GM18951 (cell line): ENCODE data around the gene SPATS2.
"Not testable (repeated sequence)": the region's sequence is repeated elsewhere in the genome, so short reads cannot be mapped to it uniquely, and the experiment has no call there.

Experiments
- POLR2A ChIP-seq: IDR thresholded peaks from 4 replicates; pipeline ENCODE4 v1.6.1; 2011; ENCODE audit warnings: mild to moderate bottlenecking; ENCODE audit not compliant: insufficient read length, insufficient read depth; ENCODE audit errors: extremely low read depth
- in situ Hi-C: fragments of 300-500 bp; cut with MboI; formaldehyde crosslinking; loops from one replicate; pipeline ENCODE4 v1.12.0; 2022; ENCODE audit warnings: low sequenced_read_pairs, mixed read lengths, inconsistent platforms; ENCODE audit not compliant: unreplicated experiment

Gene SPATS2

DNA sequence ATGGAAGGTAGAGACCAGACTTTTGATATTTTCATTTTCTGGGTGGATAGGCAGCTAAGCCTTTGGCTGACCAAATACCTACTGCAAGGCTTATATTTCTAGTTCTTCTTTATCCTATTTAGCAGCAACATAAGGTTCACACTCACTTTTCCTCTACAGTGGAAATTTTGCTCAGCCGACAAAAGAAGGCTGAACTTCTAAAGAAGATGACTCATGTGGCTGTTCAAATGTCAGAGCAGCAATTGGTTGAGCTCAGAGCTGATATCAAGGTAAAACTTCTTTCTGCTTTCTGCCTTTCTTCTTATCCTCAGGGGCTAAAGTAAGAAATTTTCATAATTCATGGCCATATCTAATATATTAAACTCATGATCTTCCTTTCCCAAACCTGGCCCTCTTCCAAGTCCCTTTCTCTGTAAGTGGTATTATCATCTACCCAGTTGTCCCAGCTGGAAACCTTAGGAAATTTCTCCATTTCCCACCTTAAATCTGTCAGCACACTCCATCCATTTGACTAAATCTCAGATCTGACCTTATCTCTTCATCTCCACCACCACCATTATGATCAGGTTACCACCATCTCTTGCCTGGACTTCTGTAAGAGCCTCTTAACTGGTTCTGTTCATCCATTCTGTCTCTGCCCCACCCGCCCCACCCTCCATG lies 151.8 kb downstream of the SPATS2 start:
- in situ Hi-C loops, result loop anchor here (5.0 kb wide), 1 partner anchor 157 kb away; no protein-coding TSS in a partner anchor
- TF ChIP-seq POLR2A, result no peak

DNA sequence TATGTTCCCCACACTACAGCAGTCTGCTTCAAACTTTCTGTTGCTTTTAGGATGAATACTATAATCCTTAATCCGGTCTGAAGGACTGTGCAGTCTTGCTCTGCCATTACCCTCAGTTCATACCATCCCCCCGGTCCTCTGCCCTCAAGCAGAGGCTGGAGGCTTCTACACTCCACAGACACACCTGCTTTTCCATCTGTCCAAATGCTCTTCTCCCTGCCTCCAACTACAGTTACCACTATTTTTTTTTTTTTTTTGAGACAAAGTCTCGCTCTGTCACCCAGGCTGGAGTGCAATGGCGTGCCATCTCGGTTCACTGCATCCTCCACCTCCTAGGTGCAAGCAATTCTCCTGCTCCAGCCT lies 152.3 kb downstream of the SPATS2 start:
- in situ Hi-C loops, result loop anchor here (5.0 kb wide), 1 partner anchor 157 kb away; no protein-coding TSS in a partner anchor
- no peak for TF ChIP-seq POLR2A

DNA sequence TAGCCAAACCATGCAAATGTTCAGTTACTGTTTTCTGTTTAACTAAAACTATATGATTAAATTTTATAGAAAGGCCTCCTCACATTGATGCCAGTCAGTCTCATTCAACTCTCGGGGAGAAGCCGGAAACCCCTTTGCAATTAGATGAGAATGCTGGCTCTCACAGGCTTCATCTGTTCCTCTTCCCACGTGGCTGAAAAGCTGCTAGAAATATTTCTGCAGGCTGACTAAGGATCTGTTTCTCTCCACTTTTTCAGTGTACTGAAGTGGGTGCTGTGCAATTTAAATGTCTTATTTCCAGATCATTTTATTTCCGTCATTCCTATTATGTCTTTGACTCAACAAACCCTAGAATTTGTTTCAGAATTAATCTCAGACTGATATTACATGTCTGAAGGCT lies 154.1 kb downstream of the SPATS2 start:
- in situ Hi-C loops, result no loop called here
- TF ChIP-seq POLR2A, result no peak

DNA sequence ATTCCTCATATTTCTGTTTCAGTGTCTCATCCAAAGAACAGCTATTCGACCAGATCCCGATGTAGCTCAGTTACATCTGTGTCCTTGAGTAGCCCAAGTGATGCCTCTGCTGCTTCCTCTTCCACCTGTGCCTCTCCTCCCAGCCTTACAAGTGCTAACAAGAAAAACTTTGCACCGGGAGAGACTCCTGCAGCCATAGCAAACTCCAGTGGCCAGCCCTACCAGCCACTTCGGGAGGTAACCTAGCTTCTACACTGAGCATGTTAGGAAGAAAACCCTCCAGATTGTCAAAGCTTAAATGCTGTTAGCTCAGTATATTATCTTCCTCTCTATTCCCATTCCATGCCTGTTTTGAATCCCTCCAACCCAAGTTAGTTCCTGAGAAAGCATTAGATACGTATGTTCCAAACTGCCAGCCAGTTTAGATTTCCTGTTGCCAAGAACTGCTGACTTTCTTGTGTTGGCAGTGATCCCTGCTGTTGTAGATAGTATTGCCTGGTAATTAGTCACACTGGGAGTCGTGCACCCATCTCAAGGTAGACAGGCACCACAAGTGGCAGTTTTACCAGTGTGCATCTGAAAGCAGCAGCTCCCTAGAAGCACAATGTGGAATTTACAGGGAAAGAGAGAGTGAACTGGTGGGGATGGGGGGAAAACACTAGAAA lies 157.5 kb downstream of the SPATS2 start:
- in situ Hi-C loops, result no loop called here
- no peak for TF ChIP-seq POLR2A

DNA sequence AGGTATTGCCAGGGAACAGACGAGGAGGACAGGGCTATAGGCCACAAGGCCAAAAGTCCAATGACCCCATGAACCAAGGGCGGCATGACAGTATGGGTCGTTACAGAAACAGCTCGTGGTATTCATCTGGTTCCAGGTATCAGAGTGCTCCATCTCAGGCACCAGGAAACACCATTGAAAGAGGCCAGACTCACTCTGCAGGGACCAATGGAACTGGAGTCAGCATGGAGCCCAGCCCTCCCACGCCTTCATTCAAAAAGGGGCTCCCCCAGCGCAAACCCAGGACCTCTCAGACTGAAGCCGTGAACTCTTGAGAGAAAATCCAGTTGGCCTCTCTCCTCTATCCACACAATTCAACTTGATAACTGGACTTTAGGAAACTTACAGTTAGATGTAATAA lies 158.7 kb downstream of the SPATS2 start:
- in situ Hi-C loops, result no loop called here
- no peak for TF ChIP-seq POLR2A

DNA sequence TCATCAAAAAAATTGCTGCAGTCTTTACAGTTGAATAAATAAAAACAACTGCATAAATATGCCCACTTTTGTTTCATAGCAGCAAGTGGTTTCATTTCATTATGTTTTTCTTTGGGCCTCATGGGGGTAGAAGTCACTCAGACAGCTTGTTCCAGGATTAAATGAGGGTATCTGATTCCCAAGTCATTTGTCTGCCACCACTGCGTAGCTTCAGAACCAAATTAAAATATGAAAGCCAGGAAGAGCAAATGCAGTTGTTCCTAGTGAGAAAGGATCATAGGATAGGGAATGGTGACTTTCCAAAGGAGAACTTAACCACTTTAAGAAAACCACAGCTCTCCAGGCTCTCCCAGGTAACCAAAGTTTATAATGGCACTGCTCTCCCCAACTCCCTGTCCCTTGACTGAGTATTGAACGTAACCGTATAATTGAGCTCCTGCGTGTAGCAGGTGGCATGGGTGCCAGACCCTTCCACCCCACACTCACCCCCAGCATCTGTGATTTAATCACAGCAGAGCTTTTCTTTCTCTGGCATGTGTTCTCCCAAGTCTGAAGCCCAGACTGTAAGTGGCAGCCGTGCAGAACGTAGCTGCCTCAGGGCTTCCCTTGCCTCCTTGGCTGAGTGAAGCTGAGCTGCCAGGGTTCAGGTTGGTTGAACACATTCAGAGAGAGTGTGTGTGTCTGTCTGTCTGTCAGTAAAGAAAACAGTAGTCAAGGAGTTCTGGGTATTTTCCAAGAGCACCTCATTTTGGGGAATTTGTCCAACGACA lies 160.3 kb downstream of the SPATS2 start:
- no peak for TF ChIP-seq POLR2A
- in situ Hi-C loops, result no loop called here

DNA sequence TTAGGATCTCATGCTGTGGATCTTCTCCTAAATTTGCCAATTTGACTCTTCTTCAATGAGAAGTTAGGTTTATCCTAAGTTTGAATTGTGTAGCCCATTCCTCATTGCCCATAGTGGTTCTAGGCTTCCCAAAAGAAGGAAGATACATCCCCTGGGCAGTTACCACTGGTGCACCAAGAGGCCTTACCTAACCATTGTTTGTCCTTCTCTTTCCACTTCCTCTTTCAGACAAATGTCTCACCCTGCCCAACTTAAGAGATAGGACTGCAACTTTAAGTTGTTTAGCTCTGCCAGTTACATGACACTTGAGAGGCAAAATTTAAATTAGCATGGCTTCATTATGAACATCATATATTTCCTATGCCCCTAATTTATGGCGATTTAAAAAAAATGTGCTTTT lies 162.2 kb downstream of the SPATS2 start:
- TF ChIP-seq POLR2A, result no peak
- in situ Hi-C loops, result no loop called here

DNA sequence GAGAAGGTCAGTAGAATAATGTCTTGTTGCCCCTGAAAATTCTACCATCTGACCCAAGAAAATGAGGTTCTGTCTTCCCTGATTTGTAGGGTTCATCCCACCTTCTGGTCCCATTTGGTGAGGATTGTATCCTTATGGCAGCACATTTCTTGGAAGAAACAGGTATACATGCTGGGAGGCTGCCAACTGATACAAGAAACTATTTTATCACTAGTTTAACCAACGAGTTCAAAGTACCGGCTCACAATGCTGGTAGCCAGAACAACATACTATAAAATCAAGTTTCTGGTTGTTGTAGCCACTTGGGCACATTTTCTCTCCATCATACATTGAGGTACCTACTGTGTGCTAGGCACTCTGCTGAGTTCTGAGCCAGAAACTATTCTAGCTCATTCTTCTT lies 164.5 kb downstream of the SPATS2 start:
- TF ChIP-seq POLR2A, result no peak
- in situ Hi-C loops, result no loop called here

DNA sequence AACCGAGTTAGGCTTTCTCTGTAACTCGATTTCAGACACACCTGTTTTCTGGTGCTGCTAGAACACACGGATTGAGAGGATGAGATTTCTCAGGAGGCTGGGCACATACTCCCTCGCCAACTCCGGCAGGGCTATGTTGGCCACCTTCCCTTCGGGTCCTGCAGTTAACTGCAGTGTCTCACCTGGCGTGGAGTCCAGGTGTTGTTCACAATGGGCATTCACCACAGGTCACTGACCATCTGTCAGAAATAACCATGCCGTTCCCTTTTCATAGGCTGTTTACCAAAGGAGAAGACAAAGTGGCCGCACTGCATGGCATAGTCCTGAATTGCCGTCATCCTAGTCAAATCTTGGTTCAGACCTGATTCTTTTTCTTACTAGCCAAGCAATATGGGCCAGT lies 166.1 kb downstream of the SPATS2 start:
- in situ Hi-C loops, result no loop called here
- no peak for TF ChIP-seq POLR2A

DNA sequence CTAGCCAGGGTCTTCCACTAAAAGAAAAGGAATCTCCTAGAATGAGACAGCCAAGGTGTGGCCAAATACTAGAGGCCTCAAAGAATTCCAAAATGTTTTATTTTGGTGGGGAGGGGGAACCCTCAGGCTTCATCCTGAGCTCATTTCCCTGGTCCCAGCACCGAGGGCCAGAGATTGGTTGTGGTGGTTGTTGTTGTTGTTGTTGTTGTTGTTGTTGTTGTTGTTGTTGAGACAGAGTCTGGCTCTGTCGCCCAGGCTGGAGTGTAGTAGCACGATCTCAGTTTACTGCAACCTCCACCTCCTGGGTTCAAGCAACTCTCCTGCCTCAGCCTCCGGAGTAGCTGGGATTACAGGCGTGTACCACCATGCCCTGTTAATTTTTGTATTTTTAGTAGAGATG lies 166.9 kb downstream of the SPATS2 start:
- in situ Hi-C loops, result not testable (repeated sequence)

DNA sequence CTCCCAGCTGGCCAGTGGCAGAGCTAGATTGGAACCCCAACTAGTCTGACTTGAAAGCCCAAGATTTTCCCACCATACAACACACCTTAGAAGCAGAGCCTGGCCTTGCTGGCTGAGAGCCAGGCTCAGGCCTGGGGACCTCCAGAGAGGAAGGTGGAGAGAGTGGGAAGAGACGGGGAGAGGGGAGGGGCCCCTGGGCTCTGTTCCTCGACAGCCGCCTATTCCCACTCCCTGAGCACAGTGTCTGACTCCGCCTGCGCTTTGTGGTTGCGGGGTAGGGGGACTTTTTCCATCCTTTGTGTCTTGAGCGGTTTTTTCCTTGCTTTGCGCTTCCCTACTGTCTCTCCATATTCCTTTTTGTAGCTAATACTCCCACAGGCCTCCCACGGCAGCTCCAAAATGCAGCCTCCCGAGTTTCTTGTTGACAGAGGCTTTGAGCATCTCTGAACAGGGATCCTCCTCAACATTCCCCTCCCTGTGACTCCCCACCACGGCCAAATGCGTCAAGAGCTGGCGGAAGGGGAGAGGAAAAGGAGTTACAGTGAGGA lies 167.5 kb downstream of the SPATS2 start:
- TF ChIP-seq POLR2A, result no peak
- in situ Hi-C loops, result no loop called here

DNA sequence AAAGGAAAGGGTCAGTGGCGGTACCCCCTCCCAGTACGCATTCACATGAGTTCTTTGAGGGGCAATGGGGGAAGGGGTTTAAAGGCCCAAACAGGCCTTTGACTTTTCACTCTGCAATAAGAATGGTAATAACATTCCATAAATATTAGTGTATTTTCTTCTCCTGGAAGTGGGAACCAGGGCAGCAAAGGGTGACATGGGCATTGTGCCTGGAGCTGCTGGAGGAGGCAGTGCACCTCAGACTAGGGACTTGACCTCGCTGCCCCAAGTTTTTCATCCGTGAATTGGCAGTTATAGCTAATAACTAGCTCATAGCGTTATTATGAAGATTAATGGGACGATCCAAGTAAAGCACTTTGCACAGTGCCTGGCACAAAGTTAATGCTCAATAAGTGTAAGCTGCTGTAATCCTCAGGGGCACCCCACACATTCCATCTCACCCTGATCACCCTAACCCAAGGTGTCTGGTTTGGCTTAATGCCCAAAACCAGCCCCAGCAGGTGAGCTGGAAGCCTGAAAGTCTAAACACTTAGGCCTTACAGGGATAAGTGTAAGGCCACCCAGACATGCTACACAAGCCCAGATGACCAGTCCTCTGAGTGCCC lies 168.8 kb downstream of the SPATS2 start:
- no peak for TF ChIP-seq POLR2A
- in situ Hi-C loops, result no loop called here

DNA sequence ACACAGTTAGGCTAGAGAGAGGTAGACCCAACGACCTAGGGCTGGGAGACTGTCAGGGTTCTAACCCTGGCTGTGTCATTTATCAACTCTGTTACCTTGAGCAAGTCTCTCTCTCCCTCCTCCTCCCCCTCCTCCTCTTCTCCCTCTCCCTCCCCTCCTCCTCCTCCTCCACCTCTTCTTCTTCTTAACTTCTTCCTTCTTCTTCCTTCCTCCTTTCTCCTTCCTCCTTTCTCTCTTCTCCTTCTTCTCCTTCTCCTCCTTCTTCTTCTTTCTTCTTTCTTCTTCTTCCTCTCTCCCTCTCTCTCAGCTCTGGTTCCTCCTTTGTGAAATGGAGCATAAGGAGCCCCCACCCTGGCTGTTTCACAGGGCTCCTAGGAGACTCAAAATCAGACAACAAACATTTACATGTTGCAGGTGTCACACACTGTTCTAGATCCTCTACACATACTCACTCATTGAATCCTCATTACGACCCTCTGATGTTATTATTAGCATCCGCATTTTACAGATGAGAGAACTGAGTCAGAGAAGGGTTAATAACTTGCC lies 169.3 kb downstream of the SPATS2 start:
- TF ChIP-seq POLR2A, result no peak

More for the DNA sequence above, 169.3 kb downstream of the SPATS2 start:
- in situ Hi-C loops, result no loop called here
